Activated naive CD8-positive, alpha-beta T cell (primary cell): ENCODE results near the gene TRMT2A.

Experiments used
- H3K27ac Mint-ChIP-seq: one replicate; pipeline ENCODE4 v1.8.0; 2021; ENCODE audit warnings: mixed read lengths
- H3K27me3 Mint-ChIP-seq: one replicate; pipeline ENCODE4 v1.8.0; 2021; ENCODE audit warnings: mixed read lengths
- H3K36me3 Mint-ChIP-seq: one replicate; pipeline ENCODE4 v1.8.0; 2021; ENCODE audit warnings: mixed read lengths
- H3K4me1 Mint-ChIP-seq: one replicate; pipeline ENCODE4 v1.8.0; 2021; ENCODE audit warnings: low read depth, mixed read lengths
- H3K4me3 Mint-ChIP-seq: one replicate; pipeline ENCODE4 v1.8.0; 2021; ENCODE audit warnings: mild to moderate bottlenecking, mixed read lengths
- H3K9me3 Mint-ChIP-seq: one replicate; pipeline ENCODE4 v1.8.0; 2021; ENCODE audit warnings: low read depth, mixed read lengths

TRMT2A gene

DNA sequence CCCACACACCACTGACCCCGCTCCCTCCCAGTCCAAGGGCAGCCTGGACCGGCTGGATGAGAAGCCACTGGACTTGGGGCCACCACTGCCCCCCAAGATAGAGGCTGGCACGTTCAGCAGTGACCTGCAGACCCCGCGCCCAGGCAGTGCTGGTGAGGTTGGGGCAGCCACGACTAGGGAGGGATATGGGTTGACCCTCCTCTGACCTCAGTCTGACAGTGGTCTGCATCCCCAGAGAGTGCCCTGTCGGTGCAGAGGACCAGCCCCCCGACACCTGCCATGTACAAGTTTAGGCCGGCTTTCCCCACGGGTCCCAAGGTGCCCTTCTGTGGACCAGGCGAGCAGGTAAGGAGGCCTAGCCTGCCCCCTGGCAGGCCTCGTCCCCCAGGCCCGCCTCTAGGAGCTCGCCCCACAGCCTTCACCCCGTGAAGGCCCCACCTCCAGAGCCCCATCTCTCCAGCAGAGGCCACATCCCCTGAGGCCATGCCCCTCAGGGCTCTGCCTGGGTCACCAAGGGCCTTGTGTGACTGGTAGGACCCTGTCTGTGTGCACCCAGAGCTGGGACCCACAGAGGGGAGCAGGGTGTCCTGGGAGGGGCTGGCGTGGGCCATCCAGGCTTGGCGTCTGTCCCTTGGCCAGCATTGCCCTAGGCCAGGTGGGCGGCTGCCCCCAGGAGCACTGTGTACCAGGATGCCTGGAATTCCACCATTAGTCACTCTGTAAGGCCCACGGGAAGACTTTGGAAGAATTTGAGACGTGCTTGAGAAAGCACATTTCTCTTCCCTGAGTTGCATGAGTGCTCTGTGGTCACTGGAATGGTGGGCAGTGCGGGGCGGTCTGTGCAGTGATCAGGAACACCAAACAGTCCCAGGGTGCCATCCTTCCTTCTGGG, 24.4 kb upstream of the TRMT2A start:
- no peaks in the 10 kb centered on the region for H3K27me3 Mint-ChIP-seq
- no peaks in the 10 kb centered on the region for H3K36me3 Mint-ChIP-seq
- no peak overlapping the region for H3K27ac Mint-ChIP-seq
- no peaks in the 10 kb centered on the region for H3K9me3 Mint-ChIP-seq
- no peak overlapping the region for H3K4me3 Mint-ChIP-seq
- H3K4me1 Mint-ChIP-seq: peaks cover 12% of the 10 kb centered on the region

DNA sequence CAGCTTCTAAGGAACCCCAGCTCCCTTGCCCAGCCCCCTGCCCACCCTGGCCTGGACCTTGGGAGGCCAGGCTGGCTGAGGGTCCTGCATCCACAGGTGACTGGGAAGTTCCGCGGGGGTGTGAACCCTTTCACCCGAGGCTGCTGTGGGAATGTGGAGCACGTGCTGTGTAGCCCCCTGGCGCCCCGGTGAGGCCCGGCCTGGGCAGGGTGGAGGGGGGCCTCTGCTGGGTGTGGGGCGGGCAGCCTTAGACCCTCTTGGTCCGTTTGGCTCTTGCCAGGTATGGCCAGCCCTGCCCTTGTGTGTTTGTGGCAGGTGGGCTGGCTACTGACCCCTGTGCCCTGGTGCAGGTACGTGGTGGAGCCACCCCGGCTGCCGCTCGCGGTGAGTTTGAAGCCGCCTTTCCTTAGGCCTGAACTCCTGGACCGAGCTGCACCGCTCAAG, 23.5 kb upstream of the TRMT2A start:
- Mint-ChIP-seq H3K27ac (no peak overlapping the region), H3K36me3 (no peaks in the 10 kb centered on the region), H3K4me1 (peaks cover 13% of the 10 kb centered on the region), H3K4me3 (no peak overlapping the region), H3K9me3 (no peaks in the 10 kb centered on the region), H3K27me3 (no peaks in the 10 kb centered on the region)

DNA sequence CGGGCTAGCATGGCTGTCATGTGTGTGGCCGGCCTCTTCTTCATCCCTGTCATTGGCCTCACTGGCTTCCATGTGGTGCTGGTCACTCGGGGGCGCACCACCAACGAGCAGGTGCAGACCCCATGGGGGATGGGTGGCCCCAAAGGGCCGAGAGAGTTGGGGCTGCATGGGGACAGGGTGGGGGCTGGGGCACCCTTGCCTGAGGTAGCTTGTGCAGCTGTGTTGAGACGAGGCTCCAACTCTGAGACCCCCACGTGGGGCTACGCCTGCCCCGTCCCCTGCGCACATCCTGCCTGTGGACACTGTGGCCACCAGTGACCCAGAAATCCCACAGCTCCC, 23.1 kb upstream of the TRMT2A start:
- H3K27ac Mint-ChIP-seq: no peak overlapping the region
- no peak overlapping the region for H3K4me3 Mint-ChIP-seq
- H3K36me3 Mint-ChIP-seq: no peaks in the 10 kb centered on the region
- H3K27me3 Mint-ChIP-seq: no peaks in the 10 kb centered on the region
- no peaks in the 10 kb centered on the region for H3K9me3 Mint-ChIP-seq
- H3K4me1 Mint-ChIP-seq: peaks cover 13% of the 10 kb centered on the region

DNA sequence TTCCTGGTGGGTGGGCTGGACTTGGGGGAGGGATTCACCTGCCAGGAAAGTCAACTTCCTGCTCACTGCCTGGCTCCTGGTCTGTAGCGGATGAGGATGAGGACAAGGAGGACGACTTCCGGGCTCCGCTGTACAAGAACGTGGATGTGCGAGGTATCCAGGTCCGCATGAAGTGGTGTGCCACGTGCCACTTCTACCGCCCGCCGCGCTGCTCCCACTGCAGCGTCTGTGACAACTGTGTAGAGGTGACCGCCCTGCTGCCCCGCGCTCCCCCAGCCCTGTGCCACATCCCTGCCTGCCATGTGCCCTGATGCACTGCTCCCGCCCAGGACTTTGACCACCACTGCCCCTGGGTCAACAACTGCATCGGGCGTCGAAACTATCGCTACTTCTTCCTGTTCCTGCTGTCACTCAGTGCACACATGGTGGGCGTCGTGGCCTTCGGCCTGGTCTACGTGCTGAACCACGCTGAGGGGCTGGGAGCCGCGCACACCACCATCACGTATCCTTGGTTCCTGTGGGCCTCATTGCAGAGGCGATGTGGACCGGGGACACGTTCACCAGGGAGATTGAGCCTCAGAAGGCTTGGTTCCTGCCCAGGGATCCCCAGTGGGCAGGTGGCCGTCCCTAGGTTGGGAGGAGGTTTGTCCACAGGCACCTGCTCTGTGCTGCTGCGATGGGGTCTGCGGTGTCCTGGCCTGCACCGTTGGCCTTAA, 22.5 kb upstream of the TRMT2A start:
- Mint-ChIP-seq H3K4me1 (peaks cover 13% of the 10 kb centered on the region), H3K27ac (no peak overlapping the region), H3K4me3 (no peak overlapping the region), H3K27me3 (no peaks in the 10 kb centered on the region), H3K36me3 (no peaks in the 10 kb centered on the region), H3K9me3 (no peaks in the 10 kb centered on the region)

DNA sequence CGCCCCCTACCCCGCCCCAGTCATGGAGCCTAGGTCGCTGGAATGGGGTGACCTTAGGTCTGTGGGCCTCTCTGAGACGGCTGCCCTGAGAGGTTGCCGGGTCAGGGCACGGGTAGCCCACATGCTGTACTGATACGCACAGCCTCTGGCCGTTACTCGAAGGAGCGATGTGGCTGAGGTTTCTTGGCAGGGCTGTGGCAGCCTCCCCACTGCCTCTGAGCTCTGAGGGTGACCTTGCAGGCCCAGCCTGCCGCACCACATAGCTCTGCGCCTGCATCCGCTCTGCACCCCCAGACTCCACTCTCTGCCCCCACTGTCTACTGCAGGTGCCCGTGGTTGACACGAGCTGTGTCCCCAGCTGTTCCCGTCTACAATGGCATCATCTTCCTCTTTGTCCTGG, 21.8 kb upstream of the TRMT2A start:
- H3K36me3 Mint-ChIP-seq: no peaks in the 10 kb centered on the region
- H3K9me3 Mint-ChIP-seq: no peaks in the 10 kb centered on the region
- H3K4me1 Mint-ChIP-seq: peaks cover 14% of the 10 kb centered on the region
- no peak overlapping the region for H3K4me3 Mint-ChIP-seq
- H3K27me3 Mint-ChIP-seq: no peaks in the 10 kb centered on the region
- H3K27ac Mint-ChIP-seq: no peak overlapping the region

DNA sequence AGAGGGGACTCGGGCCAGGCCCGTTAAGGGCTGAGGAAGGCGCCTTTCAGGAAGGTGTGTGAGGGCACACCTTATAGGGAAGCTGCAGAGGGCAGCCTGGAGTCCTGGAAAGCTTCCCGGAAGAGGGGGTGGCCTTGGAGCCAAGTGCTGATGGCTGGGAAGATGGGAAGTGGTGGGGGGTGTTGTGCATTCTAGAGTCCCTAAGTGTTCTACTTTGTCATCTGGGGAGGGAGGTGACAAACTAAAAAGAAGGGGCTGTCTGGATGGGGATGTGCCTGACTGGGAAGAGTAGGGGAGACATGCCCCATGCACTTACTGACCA, 21.4 kb upstream of the TRMT2A start:
- no peaks in the 10 kb centered on the region for H3K27me3 Mint-ChIP-seq
- H3K4me3 Mint-ChIP-seq: no peak overlapping the region
- H3K27ac Mint-ChIP-seq: no peak overlapping the region
- no peaks in the 10 kb centered on the region for H3K36me3 Mint-ChIP-seq
- no peaks in the 10 kb centered on the region for H3K9me3 Mint-ChIP-seq
- peaks cover 17% of the 10 kb centered on the region for H3K4me1 Mint-ChIP-seq

DNA sequence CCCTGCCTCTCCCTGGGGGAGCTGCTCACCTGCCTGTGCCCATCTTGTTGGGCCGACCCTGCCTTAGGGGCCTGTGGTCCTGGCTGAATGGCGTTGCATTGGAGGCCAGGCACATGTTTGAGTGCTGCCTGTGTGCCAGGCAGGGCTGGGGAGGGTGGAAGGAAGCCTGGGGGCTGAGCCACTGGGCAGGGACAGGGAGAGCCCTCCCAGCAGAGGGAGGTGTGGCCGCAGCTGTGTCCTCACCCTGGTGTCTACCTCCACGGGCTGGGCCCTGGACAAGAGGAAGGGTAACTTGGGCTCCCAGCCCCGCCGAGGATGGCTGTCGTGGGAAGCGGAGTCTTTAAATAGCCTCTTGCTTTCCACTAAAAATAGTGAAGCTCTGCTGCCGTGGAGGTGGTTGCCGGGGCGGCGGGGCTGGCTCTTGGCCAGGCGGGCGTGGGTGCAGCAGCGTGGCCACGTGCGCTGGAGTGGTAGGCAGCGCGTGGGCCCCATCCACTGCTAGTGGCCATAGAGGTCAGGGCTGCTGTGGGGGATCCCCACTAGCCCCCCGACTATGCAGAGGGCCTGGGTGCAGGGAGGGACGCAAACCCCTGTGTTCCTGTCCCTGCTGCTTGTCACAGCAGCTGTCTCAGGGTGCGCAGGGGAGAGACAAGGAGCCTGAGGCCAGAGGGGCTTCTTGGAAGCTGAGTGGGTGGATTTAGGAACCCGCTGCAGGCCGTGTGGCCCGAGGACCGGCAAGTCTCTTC, 20.8 kb upstream of the TRMT2A start:
- peak overlapping the region; percentile 34 for H3K27ac Mint-ChIP-seq

DNA sequence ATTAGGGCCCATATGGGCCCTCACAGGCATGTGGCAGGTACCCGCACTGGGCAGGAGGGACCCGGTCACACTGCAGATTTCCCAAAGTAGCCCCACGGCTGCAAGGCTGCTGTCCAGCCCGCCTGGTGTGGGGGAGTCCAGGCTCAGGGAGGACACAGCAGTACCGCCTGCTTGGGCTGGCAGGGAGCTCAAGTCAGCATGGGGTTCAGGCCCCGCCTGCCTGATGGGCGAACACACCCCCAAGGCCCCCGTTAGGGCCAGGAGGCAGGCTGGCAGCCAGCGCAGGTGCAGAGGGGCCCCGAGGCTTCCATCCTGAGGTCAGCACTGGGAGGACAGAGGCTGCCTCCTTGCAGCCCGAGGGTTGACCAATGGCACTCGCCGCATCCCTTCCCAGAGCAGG, 20.1 kb upstream of the TRMT2A start:
- Mint-ChIP-seq H3K27ac (no peak overlapping the region), H3K4me1 (peaks cover 20% of the 10 kb centered on the region)

More for the DNA sequence above, 20.8 kb upstream of the TRMT2A start:
- H3K9me3 Mint-ChIP-seq: no peaks in the 10 kb centered on the region
- H3K36me3 Mint-ChIP-seq: no peaks in the 10 kb centered on the region
- peaks cover 20% of the 10 kb centered on the region for H3K4me1 Mint-ChIP-seq
- H3K4me3 Mint-ChIP-seq: no peak overlapping the region
- H3K27me3 Mint-ChIP-seq: no peaks in the 10 kb centered on the region

DNA sequence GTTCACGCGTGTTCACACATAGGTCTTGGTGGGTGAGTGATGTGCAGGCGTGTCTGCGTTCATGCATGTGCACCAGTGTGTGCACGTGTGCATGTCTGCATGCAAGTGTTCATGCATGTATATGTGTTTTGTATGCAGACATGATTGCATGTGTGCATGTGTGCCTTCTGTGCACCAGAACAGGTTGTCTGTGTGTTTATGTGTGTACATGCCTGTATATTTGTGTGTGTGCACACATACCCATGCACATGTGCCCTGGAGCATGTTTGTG, 19.5 kb upstream of the TRMT2A start:
- no peak overlapping the region for H3K27ac Mint-ChIP-seq
- no peaks in the 10 kb centered on the region for H3K36me3 Mint-ChIP-seq
- no peak overlapping the region for H3K4me3 Mint-ChIP-seq
- peaks cover 20% of the 10 kb centered on the region for H3K4me1 Mint-ChIP-seq
- H3K9me3 Mint-ChIP-seq: no peaks in the 10 kb centered on the region
- H3K27me3 Mint-ChIP-seq: no peaks in the 10 kb centered on the region

More for the DNA sequence above, 20.1 kb upstream of the TRMT2A start:
- no peaks in the 10 kb centered on the region for H3K36me3 Mint-ChIP-seq
- H3K9me3 Mint-ChIP-seq: no peaks in the 10 kb centered on the region
- no peak overlapping the region for H3K4me3 Mint-ChIP-seq
- no peaks in the 10 kb centered on the region for H3K27me3 Mint-ChIP-seq

DNA sequence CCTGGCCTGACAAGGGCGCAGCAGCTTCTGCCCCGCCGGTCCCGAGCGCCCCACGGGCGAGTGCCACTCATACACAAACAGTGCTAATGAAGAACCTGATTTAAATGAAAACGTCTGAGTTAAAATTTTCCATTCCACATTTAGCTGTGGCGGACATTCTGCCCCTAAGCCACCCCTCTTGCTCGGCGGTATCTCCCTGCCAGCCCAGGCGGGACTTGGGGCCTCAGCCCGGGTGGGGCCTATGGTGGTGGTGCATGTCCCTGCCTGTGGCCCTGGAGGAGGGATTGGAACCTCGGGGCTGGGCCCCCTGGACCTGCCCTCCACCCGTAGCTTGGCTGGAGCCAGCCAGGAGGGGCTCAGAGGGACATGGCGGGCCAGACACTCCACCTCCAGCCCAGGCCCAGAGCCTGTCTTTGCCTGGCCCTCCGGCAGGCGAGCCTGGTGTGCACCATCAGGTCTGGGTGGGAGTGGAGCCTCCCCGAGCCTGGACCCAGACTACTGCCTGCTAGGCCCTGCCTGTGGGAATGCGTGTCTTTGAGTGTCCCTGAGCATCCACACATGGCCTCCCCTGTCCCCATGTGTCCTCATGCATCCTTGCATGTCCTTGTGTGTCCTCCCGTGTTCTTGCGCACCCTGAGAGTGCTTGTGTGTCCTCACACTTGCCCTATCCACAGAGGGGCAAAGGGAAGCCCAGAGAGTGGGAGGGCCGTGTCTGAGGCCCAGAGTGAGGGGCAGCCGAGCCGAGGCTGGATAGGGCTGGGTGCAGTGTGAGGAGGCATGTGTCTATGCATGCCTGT, 19.0 kb upstream of the TRMT2A start:
- Mint-ChIP-seq H3K27me3 (no peaks in the 10 kb centered on the region), H3K4me1 (peaks cover 20% of the 10 kb centered on the region), H3K9me3 (no peaks in the 10 kb centered on the region), H3K27ac (no peak overlapping the region), H3K4me3 (no peak overlapping the region), H3K36me3 (no peaks in the 10 kb centered on the region)

DNA sequence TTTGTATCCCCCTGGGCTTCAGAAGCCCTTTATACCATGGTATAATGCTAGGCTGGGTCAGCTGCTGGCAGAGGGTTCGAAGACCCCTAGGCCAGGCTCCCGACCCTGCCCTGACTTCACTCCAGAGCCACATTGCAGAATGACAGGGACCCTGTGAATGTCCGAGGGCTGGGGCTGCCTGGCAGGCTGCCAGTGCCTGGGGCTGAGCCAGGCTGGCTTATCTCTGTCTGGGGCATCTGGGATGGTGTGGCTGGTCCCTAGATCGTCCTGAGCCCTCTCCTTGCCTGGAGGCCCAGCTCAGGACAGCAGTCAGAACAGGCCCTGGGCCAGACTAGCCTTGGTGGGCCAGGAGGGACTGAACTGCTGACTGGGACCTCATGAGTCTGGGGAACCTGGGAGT, 18.2 kb upstream of the TRMT2A start:
- Mint-ChIP-seq H3K36me3 (no peaks in the 10 kb centered on the region), H3K4me3 (peak overlapping the region; percentile 35), H3K4me1 (peaks cover 20% of the 10 kb centered on the region), H3K27me3 (no peaks in the 10 kb centered on the region), H3K27ac (no peak overlapping the region), H3K9me3 (no peaks in the 10 kb centered on the region)

DNA sequence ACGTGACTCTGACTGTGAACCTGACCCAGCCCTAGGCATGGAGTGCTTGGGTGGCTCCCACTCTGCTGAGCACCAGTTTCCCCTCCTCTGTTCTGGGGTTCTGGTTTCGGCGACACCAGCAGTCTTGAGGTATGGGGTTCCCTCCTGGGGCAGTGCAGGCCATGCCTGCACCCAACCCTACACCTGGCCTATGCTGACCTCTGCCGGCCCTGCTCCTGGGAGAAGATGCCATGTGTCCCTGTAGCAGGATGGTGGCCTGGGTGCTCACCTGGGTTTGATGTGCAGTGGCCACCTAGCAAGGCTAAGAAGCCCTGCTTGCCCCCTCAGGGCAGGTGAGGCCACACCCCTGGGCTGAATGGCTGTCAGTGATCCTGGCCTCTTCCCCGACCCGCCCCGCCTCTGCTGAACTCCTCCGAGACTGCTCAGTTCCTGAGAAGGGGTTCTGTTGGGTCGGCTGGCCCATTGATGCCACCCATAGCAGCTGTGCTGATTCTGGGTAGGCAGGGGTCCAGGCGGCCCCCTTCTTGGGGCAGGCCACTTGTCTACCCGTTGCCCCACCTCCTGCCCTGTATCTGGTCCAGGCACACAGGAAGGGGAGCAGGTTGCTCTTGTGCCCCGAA, 17.0 kb upstream of the TRMT2A start:
- Mint-ChIP-seq H3K27me3 (no peaks in the 10 kb centered on the region), H3K27ac (no peak overlapping the region), H3K4me1 (peaks cover 27% of the 10 kb centered on the region), H3K9me3 (no peaks in the 10 kb centered on the region), H3K36me3 (no peaks in the 10 kb centered on the region), H3K4me3 (peak overlapping the region; percentile 76)

DNA sequence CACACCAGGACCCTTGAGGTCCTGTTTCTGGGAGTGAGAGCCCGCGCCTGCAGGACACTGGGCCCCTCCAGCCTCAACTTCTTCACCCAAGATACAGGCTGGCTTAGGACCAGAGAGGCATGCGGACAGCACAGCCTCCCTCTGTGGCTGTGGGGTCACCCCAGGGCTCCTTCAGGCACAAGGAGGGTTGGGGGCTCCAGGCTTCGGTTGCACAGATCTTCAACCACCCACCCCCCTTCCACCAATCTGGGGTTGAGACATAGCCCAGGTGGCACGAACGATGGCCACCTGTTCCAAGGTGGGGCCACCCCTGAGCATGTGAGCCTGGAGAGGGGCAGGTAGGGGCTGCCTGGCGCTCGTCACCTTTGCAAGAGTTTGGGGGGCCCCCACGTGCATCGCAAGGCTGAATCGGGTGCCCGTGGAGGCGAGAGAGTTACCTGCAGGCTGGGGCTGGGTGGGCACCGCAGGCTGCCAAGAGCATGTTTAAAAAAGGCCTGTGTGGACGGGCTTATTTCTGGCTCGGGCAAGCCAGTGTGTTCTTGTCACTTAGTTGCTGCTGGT, 15.7 kb upstream of the TRMT2A start:
- peaks cover 28% of the 10 kb centered on the region for H3K4me1 Mint-ChIP-seq
- H3K27ac Mint-ChIP-seq: no peak overlapping the region
- H3K4me3 Mint-ChIP-seq: peak overlapping the region; percentile 81
- H3K27me3 Mint-ChIP-seq: no peaks in the 10 kb centered on the region
- no peaks in the 10 kb centered on the region for H3K36me3 Mint-ChIP-seq
- no peaks in the 10 kb centered on the region for H3K9me3 Mint-ChIP-seq
